ENCODE results near the gene CREBRF.

CREBRF gene

GRCh38 chr5:173188280-173188679 is 132.1 kb downstream of the CREBRF start:
- no peak for TF ChIP-seq CTCF (conservative IDR thresholded peaks at IDR 0.05; ENCODE audit: low read depth, low read length)
- H3K4me3 ChIP-seq (ENCODE audit: low read length) = no peak overlapping the region
- no peak for DNase-seq (ENCODE audit: low read depth)
